D721Med (cell line): ENCODE measurements around the gene HIBADH.
"Not testable (repeated sequence)": the region's sequence is repeated elsewhere in the genome, so short reads cannot be mapped to it uniquely, and the experiment has no call there.

Experiments used
- DNase-seq: peaks from one replicate; pipeline ENCODE4 v3.0.0; 2011; ENCODE audit warnings: low spot score; ENCODE audit not compliant: insufficient read length
- FAIRE-seq: peaks from 2 replicates; lab custom pipeline; 2011; peaks lifted over from hg19 to GRCh38; lab: Jason Lieb, UNC
- TF ChIP-seq, protein P1 (sequence below): IDR thresholded peaks from 2 replicates; pipeline ENCODE4 v1.5.1; 2012; ENCODE audit warnings: mild to moderate bottlenecking, control low read depth; ENCODE audit not compliant: insufficient read depth; ENCODE audit errors: missing control alignments

Gene HIBADH

DNA sequence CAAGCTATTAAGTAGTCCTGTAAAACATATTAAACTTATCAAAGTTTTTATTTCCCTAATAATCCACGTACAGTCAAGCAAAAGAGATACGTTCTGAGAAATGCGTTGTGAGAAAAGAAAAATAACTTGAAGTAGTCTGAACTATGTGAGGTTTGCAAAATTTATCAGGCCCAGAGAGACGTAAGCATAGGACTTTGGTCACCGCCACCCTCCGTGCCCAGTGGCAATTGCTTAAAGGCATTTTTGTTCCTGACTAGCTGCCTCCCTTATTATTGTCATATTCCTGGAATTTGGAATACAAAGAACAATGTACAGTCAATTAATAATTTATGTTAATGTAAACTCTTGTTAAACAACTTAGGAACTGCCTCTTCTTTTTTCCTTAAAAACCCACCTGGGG lies 22.8 kb downstream of the HIBADH start:
- TF ChIP-seq, protein P1, sequence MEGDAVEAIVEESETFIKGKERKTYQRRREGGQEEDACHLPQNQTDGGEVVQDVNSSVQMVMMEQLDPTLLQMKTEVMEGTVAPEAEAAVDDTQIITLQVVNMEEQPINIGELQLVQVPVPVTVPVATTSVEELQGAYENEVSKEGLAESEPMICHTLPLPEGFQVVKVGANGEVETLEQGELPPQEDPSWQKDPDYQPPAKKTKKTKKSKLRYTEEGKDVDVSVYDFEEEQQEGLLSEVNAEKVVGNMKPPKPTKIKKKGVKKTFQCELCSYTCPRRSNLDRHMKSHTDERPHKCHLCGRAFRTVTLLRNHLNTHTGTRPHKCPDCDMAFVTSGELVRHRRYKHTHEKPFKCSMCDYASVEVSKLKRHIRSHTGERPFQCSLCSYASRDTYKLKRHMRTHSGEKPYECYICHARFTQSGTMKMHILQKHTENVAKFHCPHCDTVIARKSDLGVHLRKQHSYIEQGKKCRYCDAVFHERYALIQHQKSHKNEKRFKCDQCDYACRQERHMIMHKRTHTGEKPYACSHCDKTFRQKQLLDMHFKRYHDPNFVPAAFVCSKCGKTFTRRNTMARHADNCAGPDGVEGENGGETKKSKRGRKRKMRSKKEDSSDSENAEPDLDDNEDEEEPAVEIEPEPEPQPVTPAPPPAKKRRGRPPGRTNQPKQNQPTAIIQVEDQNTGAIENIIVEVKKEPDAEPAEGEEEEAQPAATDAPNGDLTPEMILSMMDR = no peak
- FAIRE-seq = no peak
- no peak for DNase-seq

DNA sequence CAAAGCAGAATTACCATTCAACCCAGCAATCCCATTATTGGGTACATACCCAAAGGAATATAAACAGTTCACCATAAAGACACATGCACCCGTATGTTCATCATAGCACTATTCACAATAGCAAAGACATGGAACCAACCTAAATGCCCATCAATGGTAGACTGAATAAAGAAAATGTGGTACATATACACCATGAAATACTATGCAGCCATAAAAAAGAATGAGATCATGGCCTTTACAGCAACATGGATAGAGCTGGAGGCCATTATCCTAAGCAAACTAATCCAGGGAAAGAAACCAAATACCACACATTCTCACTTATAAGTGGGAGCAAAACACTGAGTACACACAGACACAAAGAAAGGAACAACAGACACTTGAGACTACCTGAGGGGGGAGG lies 23.6 kb downstream of the HIBADH start:
- DNase-seq, FAIRE-seq: not testable (repeated sequence)

DNA sequence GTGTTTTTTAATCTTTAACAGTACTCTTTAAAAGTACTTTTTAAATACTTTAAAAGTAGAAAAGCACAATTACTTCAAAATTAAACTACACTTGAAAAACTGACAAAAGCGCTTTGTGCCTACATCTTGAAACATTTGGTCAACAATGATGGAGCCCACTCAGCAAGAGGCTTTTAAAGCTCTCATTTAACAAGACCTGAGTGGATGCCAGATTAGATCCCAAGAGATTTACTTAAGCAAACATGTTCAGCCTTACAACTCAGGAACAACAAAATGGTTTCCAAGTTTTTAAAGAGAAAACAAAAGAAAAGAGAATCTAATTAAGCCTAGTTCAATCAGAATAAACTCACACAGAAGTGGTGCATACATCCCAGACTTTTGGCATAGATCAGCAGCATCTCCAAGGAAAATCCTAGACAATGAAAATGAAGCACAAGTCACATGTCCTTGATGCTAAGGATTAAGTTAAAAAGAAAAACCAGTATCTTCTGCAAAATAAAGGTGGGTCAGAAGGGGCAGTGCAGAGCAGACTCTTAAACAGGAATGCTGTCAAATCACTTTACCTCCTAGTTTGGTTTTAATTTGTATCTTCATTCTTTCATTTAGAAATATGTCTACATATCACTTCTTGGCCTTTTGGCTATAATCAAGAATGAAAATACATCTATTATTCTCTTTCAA lies 26.2 kb downstream of the HIBADH start:
- FAIRE-seq (no peak), DNase-seq (no peak)
- TF ChIP-seq, protein P1 = no peak

DNA sequence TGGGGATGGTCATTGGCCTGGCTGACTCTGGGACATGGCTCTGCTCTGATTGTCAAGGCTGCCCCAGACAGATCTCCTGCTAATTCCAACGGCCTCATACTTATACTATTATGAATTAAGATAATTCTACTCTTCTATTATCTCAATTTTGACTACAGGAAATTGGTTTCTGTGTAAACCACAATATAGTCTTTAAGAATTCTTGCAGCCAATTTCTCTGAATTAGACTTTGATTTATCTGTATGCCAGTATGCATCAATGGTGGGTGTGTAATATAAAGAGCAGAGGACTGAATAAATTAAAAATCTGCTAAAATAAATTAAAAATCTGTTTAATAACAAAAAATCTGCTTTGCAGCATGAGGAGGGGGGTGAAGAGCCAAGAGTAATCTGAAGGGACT lies 27.0 kb downstream of the HIBADH start:
- TF ChIP-seq, protein P1 = no peak
- FAIRE-seq (no peak), DNase-seq (no peak)

DNA sequence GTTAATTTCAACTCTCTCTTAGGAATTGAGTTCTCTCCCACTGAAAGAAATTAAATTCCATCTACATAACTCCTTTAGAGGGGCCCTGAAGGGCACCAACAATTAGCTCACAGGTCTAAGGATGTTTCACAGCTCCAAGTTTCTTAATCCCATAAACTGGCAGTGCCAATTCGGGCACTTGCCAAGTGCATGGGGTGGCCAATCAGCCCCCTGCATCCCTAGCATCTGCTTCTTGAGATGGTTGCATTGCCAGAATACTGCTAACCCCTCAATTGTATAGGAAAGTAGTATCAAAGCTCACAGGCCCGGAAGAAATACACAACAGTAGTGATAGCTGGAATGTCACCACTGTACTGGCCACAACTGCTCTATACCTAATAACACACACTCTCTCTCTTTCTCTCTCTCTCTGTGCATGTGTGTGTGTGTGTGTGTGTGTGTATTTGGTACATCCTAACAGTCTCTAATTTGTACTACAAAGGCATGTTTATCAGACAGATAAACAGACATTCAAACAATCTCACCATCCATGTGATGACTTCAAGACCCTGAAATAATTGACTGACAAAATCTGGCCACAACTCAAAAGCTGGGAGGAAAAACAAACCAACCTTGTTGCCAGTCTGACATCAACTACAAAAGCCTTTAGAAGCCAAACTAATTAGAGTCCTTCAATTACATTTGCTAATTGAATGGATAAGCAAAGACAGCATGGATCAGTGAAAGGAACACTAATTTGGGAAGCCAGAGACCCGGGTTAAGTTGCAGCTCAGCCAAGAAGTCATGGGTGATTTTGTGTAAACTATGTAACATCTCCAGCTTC lies 27.8 kb downstream of the HIBADH start:
- DNase-seq (no peak), FAIRE-seq (no peak)
- TF ChIP-seq, protein P1 = no peak

DNA sequence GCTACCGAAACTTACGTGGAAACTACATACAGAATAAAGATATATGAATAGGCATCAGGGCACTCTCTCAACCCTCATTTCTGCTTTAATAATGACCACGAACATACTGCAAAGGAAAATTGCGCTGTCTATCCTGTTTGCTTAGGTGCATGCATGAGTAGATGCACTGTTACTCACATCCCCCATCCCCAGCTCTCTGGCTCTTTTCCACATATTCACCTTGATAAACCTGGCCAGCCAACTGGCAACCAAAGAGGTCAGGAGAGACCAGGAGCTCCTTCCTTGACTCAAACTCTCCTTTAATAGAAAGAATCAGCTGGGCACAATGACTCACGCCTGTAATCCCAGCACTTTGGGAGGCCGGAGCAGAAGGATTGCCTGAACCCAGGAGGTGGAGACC lies 29.6 kb downstream of the HIBADH start:
- no peak for FAIRE-seq
- TF ChIP-seq, protein P1 = no peak
- no peak for DNase-seq

DNA sequence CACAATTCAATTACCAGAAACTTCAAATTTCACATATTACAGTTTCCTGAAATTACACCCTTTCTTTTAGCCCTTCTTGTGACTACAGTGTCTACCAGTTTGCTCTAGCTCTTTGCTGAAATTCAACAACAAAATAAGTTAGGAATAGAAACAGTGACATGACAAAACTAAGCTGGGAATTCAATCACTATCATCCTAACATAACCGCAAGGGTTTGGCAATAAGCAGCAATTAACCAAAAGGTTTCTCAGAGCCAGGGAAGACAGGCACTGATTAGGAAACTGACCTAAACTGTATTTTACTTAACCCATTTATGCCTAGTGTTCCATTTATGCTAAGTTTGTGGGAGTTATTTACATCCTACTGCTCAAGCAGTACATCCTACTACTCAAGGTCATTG lies 31.3 kb downstream of the HIBADH start:
- no peak for FAIRE-seq
- TF ChIP-seq, protein P1 = no peak

More for the DNA sequence above, 31.3 kb downstream of the HIBADH start:
- DNase-seq = no peak
